ENCODE data around the gene MGST1.

DNA sequence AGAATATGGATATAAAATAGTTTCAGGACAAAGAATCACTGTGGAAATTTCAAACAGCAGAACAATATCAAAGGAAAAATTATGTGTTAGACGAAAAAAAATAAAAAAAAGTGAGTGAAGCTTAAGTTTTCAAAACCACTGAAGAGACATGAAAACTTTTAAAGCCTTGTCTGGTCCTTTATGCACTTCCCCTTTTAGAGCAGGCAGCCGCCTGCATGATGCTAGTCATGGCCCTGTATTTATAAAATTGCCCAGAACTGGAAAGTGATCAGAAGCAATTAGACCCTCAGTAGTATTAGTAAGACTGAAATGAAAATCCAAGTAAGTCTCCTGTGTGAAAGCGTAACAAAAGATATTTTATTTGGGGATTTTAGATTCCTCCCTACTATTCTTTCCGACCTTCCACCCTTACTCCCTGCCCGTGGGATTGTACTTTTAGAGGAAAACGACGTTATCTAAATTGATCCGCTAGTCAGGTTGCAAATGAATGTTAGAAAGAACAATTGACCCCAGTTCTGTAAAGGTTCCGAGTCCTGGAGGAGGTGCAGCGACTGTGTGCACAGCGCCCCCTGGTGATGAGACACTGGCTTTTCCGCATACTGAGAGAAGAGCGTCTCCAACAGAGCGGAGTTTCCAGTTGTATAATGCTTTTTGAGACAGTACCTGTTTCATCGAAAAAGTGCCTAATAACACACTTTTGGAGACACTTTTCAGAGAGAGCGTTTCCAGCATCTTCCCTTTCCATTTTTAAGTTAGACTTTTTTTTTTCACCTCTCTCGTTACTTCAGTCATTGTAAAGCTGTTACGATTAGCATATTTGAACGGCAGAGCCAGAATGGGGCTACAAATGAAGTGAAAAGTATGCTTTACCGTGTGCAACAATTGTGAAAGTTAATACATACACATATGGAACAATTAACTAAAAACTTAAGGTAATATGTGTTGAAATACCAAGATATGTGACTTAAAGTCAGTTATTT, 12.4 kb downstream of the MGST1 start:
- TF ChIP-seq, protein P1, sequence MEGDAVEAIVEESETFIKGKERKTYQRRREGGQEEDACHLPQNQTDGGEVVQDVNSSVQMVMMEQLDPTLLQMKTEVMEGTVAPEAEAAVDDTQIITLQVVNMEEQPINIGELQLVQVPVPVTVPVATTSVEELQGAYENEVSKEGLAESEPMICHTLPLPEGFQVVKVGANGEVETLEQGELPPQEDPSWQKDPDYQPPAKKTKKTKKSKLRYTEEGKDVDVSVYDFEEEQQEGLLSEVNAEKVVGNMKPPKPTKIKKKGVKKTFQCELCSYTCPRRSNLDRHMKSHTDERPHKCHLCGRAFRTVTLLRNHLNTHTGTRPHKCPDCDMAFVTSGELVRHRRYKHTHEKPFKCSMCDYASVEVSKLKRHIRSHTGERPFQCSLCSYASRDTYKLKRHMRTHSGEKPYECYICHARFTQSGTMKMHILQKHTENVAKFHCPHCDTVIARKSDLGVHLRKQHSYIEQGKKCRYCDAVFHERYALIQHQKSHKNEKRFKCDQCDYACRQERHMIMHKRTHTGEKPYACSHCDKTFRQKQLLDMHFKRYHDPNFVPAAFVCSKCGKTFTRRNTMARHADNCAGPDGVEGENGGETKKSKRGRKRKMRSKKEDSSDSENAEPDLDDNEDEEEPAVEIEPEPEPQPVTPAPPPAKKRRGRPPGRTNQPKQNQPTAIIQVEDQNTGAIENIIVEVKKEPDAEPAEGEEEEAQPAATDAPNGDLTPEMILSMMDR (IDR thresholded peaks at IDR 0.05): peak in 4 of 5 experiments; percentile 23 to 51 (median 44)
- no peak for TF ChIP-seq POLR2A (IDR thresholded peaks at IDR 0.05)

All from tibial nerve (tissue), 3 donors.